GOT3 (cell line): ENCODE measurements around the gene MORN1.

Experiments used
- DNase-seq: peaks from one replicate; lab custom pipeline; 2025; ENCODE audit warnings: mixed read lengths; lab: John Stamatoyannopoulos, UW

The MORN1 gene

GRCh38 chr1:2318314-2319278, 72.8 kb downstream of the MORN1 start:
- no peak for DNase-seq

GRCh38 chr1:2317230-2318065, 73.9 kb downstream of the MORN1 start:
- DNase-seq: no peak

GRCh38 chr1:2316451-2316961, 74.8 kb downstream of the MORN1 start:
- no peak for DNase-seq

DNA sequence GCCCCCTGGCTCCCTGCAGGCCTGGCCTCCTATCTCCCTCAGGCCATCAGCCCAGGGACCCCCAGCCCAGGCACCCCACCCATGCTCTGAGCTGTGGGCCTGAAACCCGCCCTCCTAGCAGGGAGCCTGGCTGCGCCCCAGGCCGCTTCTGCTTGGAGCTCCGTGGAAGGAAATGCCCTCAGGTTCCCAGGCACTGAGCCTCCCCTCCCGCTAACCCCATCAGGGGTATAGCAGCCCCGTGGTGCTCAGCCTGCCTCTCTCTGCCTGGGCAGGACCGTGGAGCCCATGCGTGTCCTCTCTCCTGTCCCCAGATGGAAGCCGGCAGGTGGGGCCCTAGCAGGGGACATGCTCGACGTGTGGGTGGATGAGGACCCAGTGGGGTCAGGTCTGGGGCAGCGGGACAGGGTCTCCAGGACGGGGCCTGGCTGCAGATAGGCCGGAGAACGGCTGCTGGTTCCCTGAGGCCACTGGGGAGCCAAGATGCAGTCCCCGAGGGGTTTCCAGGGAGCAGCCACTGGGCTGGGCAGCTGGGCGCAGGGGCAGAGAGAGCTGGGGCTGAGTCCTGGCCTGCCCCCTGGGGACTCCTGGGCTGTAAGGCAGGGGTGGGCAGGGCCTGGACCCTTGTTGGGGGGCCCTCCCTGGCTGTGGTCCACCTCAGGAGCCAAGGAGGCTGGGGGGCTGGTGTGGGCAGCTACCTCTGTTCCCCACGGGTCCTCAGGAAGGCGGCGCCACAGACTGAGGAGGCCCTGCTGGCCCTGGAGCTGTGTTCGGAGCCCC, 75.5 kb downstream of the MORN1 start:
- DNase-seq: no peak

GRCh38 chr1:2314803-2315673, 76.3 kb downstream of the MORN1 start:
- DNase-seq: no peak

GRCh38 chr1:2314273-2314802, 77.0 kb downstream of the MORN1 start:
- no peak for DNase-seq

DNA sequence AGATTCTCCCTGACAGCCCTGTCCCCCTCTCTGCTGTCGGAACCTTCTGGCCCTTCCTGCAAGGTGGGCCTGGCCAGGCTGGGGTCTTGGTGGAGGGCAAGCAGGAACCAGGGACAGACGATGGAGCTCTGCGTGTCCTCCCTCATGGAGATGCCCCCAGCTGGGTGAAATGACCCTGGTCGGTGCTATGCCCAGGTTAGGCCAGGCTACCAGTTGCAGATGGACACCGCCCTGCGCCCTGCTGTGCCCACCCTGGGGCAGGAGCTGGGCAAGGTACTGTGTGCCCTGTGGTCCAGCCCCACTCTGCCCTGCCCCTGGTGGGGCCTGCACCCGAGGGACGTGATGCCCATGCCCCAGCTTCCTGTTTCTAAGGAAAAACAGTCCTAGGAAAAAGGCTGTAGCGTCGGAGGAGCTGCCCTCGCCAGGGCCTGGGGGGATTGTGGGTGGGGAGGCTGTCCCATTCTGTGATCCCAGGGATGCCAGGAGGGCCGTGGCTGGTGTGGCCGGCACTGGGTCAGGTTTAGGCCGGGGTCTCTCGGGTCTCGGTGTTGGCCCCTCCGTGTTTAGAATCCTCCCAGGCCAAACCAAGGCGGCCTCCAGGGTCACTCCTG, 77.6 kb downstream of the MORN1 start:
- no peak for DNase-seq

DNA sequence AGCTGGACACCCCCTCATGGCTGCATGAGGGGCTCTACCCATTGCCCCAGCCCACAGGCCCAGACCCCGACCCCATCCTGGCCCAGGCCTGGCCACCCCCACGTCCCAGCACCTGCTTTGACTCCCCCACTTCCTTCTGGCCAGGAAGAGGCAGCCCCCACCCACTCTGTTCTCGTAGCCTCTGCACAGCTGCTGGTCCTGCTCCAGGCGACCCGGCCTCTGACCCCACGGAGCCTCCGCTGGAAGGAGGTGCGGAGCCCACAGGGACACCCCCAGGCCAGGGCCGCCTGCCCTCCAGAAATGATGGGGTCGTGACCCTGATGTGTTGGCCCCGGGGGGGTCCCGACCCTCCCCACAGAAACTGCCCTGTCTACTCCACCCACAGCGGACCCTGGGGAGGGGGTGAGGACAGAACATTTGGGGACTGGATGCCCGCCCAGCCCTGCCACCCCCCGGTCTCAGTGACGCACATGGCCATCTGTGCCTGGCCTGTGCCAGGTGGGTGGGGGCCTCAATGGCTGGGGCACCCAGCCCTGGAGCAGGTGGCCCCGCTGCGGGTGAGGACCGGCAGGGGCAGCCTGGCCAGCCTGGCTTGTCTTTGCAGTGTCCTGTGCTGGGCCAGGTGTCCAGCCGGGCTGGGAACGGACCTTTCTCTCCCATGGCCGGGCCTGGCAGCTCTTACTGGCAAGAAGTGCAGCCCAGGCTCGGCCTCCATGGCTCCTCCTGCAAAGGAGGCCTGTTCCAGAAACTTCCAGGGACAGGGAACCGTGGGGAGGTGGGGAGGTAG, 78.6 kb downstream of the MORN1 start:
- no peak for DNase-seq

- no peak for DNase-seq
Observed at GRCh38 chr1:2312160-2312514, 79.2 kb downstream of the MORN1 start.

- no peak for DNase-seq
Observed at GRCh38 chr1:2311184-2312032, 79.9 kb downstream of the MORN1 start.

DNA sequence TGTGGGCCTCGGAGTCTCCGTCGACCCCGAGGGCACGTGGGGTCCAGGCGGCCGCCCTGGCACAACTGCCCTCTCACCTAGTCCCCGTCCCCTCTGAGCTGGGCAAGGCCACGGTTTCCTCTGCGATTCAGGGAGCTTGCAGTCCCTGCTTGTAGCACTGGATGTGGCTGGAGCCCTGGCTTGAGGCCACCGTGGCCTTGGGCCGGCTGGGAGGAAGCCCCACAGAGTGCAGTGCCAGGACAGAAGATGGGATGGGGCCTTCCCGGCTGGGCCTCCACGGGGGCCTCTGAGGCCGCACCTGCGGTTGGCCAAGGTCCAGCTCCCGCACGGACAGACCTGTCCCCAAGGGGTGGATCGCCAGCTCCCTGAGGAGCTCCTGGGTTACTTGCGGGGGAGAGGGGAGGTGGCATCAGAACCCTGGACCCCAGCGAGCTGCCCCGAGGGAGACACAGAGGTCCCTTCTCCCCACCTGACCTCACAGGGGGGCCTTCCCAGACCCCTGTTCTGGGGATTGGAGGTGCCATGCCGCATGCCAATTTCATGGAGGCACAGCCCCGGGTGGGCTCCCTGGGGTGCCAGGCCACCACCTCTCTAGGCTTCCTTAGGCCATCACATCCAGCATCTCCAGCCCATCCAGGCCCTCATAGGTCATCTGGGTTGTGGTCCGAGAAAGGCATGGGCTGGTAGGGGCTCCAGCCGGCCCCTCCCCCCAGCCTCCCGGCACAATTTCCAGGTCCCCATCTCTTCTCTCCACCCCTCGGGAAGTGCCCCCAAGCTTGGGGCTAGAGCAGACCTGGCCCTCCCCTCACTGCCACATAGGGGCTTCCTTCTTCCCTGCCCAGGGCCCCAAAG, 80.8 kb downstream of the MORN1 start:
- no peak for DNase-seq

- DNase-seq: no peak
Observed at GRCh38 chr1:2308844-2309243, 82.5 kb downstream of the MORN1 start.

DNA sequence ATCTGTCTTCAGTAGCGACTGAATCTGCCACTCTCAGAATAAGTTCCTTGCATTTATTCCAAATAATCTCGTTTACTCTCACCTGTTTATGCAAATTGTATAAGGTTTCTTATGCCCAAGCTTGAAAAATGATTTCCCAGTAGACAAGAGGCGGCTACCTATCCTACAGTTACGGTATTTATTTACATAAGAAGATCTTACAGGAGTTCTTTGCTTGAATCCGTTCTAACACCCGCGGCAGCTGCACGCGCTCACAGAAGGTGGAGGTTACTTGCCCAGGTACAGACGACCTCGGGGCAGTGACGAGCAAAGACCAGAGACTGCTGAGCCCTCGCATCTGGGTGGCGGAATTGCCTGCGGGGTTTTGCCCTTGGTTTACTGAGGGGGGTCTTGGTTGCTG, 83.4 kb downstream of the MORN1 start:
- no peak for DNase-seq

- no peak for DNase-seq
Observed at GRCh38 chr1:2307064-2307605, 84.2 kb downstream of the MORN1 start.

- DNase-seq: no peak
Observed at GRCh38 chr1:2306151-2306978, 85.0 kb downstream of the MORN1 start.

DNA sequence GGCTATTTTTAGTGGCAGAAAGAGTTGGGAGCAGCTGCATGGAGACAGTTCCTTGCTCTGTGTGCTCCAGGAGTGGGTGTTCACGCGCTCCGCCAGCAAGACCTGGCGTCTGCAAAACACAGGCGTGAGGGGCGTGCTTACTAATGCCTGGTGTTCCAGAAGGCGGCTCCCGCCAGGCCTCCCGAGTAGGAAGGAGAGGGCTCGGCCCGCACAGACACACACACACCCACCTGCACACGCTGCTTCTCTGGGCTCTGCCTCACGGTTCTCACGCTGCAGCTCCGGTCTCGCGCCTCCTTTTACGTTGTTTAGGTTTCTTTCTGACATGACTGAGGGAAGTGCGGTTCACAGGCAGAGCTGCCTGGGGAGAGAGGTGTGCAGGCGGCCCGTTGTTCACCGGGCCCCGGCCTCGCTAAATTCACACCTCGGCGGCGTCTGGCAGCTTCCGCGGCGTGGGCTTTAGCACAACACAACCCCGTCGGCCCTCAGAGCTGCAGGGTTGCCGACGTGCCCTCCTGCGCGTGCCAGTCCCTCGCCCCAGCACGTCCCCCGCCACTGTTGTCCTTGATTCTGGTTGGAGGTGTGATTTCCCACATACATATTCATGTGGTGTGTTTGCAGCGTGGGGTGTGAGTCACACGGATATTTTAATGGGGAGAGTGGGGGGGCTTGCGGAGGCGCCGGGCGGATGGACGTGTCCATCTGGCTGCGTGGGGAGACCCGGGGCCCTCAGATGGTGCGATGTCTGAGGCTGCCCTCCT, 86.3 kb downstream of the MORN1 start:
- DNase-seq: no peak
